NCI-H1092 (cell line): ENCODE measurements around the gene CRYBA2.

Experiments
- DNase-seq: peaks from one replicate; lab custom pipeline; 2025; lab: John Stamatoyannopoulos, UW

CRYBA2 gene

DNA sequence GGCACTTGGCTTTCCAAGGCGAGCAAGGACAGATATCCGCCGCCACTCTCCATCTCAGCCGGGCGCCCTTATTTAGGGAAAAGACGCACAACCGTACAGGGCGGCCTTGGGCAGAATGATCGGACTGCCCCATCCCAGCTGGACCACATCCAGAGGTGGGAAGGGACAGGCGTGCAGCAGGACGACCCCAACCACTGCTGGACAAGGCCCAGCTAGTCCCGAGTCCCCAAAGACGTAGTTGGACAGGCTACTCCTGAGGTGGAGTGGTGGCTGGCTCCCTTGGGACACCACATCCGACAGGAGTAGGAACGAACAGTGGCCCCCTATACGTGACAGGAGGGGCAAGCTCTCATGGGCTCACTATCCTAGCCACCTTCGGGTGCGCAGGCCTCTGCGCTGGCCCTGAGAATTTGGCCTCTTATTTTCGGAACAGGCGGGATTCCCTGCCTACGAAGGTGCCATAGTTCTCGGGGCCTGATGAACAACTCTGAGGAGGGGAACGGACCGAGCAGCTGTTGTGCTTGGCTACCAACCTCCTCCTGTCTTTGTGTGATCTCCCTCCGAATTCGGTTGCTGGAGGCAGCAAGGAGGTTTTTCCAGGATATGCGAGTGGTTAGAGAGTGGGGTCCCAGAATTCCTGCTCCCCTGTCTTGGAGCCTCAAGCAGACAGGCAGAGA, 10.5 kb downstream of the CRYBA2 start:
- DNase-seq, result no peak

DNA sequence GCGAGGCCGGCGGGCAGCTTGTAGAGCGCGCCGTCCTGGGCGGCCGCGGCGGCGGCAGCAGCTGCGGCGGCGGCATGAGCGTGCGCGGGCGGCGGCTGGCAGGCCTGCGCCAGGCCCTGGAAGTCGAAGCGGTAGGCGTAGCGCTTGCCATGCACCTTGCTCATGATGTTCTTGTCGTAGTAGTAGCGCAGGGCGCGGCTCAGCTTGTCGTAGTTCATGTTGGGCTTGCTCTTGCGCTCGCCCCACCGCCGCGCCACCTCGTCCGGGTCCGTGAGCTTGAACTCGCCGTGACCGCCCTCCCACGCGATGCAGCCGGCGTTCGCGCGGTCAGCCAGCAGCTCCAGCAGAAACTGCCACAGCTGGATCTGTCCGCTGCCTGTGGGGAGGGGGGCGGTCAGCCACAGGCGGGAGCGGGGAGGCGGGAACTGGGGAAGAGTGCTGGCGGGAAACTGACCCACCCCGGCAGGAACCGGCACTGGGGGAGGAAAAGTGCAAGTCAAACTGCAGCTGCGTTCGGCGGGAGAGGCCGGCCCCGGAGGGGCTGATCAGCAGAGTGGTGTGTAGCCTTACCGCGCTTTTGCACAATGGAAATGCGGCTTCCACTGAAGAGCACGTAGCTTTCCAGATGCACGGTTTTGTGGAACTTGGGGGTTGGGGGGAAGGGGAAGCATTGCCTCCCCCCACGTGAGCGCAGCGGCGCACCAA, 11.2 kb downstream of the CRYBA2 start:
- DNase-seq, result no peak

DNA sequence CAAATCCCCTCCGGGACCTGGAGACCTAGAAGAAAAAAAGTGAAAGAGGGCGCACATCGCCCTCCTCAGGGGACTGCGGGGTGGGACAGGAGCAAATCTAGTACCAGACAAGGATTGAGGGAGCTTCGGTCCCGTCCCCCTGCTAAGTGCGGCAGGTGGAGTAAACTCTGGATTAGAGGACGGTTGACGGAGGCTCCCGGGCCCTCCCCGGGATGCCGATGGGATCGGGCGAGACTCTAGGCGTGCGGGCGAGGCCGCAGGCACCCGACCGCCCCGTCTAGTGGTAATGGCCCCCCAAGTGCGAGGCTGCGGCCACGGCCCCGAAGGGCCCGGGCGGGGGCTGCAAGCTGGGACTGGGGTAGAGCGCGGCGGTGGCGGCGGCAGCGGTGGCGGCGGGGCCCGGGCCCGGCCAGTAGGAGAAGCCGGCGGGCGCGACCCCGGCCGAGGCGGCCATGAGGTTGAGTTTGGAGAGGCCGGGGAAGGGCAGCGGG, 11.8 kb downstream of the CRYBA2 start:
- DNase-seq, result no peak

DNA sequence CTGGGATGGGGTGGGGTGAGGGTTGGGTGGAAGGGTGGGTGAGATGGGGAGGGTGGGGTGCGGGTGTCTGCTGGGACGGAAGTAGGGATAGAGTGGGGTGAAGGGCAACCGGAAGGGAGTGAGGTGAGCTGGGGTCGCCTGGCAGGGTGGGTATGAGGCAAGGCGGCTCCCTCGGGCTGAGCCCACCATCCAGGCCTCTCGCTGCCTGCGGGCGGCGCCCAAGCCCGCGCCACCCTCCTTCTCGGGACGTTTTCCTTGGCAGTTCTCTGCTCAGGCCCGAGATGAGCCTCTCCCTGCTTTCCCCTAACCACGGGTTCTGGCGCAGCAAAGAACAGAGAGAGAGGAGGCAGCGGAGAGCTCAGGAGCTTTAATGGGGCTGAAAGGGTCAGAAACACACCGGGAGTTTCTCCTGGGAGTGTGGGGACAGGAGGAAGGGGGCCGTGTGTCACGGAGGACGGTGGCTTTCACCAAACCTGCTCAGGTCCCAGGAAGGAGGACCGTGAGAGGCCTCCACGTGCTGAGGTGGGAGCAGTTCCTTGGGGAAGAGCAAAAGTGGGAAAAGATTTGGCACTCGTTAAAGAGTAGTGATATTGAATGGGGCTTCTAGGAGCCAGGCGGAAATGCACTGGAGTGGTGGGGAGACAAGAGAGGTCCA, 12.4 kb downstream of the CRYBA2 start:
- DNase-seq, result no peak

DNA sequence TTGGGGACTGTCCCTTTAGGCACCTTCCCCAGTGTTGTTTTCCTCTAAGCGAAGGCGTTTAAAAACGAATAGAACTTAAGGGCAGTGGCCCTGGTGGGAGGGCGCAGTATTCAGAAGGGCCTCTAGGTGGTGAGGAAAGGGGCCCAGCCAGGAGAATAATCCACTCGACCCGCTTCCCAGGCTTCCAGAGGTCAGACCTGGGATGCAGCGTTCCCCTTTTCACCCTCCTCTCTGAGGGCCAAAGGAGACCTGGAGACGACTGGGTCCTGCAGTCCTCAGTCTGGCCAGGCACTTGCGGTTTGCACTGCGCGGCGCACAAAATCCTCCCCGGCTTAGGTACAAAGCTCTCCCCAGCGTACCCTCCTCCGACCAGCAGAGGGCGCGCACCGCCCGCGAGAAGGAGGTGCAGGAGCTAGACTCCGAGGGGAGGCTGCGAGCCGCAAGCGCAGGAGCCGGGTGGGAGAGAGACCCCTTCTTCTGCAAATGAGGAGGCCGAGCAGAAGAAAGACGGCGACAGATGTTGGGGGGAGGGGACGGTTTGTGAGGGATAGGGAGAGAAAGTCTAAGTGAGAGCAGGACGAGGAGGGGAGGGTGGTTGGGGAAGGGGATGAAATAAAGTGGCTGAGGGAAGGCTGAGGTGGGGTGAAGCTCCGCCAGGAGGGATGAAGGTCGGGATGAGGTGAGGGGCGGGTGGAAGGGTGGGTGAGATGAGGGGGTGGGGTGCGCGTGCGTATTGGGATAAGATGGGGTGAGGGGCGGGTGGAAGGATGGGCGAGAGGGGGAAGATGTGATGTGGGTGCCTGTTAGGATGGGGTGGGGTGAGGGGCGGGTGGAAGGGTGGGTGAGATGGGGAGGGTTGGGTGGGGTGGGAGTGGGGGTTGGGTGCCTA, 13.1 kb downstream of the CRYBA2 start:
- DNase-seq, result peak; percentile 66

DNA sequence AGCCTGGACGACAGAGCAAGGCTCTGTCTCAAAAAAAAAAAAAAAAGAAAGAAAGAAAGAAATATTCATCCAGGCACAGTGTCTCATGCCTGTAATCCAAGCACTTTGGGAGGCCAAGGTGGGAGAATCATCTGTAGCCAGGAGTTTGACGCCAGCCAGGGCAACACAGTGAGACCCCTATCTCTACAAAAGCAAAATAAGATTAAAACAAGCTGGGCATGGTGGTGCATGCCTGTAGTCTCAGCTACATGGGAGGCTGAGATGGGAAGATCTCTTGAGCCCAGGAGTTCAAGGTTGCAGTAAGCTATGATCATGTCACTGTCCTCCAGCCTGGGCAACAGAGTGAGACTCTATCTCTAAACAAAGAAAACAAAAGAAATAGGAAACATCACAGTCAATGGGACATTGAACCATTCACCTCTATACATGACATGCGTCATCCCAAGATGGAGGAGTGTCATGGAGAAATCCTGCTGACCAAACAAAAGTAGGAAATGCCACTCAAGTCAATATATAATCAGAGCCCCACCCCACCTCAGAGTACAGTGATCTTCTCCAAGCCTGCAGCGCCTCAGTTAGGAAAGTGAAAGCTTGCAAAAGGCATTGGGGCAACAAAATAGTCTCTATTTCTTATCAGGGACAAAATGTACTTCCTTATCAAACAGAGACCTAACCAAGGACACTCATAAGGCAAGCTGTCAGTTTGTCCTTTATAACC, 18.0 kb downstream of the CRYBA2 start:
- no peak for DNase-seq

DNA sequence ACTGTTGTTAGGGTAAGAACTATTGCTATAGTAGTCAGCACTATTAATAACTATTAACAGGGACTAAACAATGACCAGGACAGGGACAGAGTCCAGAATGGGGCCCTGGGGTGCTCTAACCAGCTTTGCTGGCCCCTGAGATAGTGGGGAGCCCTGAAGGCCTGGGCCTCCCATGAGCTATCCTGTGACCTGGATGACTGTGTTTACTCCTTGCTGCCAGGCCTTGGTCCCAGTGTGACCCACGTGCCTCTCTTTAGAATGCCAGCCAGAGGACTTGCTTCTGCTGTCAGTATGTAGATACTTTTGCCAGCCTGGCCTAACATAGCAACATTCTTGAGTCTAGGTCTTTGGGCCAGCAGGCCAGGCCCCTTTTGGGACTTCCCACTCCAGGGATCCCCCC, 22.3 kb downstream of the CRYBA2 start:
- no peak for DNase-seq

DNA sequence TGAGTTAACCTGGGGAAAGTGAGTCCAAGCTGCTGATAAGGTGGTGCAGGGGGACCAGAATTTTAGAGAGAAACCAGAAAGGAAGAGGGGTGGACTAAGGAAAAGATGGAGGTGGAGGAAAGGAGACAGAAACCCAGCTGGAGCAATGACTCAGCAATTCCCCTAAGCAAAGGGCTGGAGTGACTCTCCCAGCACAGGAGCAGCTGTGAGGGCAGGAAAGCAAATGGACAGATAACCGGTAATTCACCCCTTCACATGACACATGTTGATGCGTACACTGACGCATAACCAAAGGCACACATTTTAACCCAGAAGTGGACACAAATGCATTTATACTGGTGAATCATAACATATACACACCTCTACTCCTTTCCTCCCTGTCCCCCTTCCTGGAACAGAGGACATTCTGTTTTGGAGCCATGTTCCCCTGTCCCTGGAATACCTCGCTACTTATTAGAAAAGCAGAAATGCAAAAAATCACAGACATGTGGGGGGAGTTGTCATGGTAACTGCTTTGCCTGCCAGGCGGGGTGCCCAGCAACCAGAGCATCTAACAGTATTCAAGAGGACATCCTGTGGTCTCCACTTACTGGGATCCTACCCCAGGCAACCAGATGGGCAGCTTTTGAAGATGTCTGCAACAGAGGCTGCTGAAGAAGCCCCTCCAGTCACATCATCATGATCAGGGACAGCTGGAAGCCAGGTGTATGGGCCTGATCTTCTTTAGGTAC, 29.0 kb downstream of the CRYBA2 start:
- DNase-seq, result no peak

DNA sequence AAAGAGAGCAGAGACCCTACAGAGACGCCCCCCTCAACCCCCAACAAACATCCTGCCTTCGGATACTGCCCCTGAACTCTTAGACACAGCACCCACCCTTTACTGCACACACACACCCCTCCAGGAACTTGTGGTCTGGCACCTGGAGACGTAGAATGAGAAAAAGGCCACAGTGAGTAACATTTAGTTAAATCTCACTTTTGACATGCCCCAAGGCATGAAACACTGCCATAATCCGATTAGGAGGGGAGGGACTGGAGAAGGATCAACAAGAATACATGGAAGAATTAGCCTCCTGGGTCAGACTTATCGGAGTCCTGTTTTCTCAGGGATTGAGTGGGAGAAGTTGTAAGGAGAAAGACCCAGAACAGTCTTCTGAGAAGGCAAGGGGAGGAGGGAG, 29.6 kb downstream of the CRYBA2 start:
- DNase-seq, result no peak

DNA sequence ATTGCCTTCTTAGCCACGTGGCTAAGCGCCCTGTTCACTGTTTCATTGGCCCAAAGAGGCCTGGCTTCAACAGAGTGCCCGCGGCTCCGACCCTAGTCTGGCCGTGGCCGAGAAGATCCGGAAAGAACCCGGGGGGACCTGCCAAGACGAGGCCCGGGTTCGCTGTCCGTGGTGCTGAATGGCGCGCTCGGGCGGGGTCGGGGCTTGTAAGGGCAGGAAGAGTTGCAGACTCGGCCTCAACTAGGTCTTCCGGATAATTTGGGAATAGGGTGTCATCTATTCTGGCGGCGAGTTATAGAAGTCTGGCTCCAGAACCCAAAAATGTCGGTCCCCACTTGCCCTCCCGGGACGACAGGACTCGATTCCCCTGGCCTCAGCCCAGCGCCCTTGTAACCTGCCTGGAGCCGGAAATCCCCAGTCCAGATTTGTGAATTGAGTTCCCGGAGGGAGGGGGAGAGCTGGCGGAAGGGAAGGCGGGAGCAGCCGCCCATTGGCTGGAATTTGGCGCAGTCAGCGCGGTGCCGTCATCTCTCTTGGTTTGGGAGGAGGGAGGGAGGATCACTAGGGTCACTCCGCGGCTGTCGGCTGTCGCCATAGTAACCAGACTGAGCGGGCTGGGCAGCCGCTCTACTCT, 30.2 kb downstream of the CRYBA2 start:
- peak; percentile 91 for DNase-seq

DNA sequence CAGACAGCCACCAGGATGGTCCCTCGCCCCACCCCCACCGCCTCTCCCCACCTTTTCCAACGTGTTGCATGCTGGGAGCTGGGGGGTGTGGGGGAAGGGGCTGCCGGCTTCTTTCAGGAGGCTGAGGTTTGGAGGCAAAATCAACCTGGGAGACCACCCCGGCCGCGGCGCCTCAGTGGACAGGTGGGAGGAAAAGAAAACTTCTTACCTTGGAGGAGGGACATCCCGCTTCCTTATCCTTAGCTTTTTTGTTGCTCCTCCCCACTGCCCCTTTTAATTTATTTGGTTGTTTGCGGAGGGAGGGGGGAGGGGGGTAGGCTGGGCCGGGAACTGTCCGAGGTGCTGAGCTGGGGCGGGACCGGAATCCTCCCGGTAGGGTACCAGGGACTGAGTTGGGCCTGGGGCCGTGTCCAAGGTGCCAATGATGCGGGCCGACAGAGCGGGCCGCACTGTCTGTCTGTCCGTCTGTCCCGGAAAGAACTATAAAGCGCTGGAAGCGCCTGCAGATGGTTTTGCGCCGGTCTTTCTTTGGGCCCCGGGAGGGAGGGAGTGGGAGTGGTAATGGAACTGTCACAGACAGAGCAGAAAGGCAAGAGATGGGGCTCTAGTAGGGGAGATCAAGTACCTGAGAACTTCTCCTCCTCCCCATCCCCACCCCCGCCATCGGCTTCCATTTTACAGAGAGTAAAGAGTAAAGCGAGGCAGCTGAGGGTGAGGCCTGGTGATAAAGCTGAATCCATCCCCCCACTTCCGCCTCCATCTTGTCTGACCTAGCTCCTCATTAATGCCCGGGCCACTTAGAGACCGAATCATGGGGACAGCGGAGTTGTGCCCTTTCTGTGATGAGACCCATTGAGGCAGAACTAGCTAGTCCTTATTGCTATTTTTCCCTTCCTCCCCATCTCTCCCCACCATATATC, 31.3 kb downstream of the CRYBA2 start:
- DNase-seq, result peak; percentile 30

DNA sequence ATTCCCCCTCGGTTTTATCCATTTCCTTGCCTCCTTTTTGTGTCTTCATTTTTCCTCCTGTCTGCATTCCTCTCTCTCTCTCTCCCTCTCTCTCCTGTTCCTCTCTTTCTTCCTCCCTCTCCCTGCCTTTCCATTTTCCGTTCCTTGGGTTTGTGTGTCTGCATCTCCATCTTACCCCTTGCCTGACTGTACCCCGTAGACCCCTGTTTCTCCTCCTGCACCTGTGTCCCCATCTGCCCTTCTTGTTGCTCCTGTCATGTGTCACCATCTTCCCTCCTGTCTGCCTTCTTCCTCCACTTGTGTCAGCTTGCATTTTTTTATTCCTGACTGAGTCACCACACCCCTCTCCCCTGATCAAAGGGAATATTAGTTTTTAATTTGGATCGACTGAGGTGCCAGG, 32.0 kb downstream of the CRYBA2 start:
- DNase-seq, result no peak

DNA sequence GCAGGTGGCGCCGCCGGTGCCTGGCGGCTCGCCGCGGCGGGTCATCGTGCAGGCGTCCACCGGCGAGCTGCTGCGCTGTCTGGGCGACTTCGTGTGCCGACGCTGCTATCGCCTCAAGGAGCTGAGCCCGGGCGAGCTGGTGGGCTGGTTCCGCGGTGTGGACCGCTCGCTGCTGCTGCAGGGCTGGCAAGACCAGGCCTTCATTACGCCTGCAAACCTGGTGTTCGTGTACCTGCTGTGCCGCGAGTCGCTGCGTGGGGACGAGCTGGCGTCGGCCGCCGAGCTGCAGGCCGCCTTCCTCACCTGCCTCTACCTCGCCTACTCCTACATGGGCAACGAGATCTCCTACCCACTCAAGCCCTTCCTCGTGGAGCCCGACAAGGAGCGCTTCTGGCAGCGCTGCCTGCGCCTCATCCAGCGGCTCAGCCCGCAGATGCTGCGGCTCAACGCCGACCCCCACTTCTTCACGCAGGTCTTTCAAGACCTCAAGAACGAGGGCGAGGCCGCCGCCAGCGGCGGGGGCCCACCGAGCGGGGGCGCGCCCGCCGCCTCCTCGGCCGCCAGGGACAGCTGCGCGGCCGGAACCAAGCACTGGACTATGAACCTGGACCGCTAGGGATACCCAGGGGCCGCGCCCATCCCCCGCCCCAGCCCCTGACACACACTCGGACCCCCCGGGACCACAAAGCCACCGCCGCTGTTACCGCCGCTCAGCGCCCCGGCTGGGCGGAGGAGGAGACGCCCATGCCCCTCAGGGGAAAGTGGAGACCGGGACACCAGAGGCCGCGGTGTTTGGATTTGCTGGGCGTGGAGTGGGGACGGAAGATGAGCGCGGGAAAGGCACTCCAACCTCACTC, 32.7 kb downstream of the CRYBA2 start:
- peak; percentile 21 for DNase-seq

DNA sequence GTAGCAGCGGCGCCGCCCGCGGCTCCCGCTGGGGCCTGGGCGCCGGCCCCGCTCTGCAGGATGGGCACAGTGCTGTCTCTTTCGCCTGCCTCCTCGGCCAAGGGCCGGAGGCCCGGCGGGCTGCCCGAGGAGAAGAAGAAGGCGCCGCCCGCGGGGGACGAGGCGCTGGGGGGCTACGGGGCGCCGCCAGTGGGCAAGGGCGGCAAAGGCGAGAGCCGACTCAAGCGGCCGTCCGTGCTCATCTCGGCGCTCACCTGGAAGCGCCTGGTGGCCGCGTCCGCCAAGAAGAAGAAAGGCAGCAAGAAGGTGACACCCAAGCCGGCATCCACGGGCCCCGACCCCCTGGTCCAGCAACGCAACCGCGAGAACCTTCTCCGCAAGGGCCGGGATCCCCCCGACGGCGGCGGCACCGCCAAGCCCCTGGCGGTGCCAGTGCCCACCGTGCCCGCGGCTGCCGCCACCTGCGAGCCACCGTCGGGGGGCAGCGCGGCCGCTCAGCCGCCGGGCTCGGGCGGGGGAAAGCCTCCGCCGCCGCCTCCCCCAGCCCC, 33.4 kb downstream of the CRYBA2 start:
- no peak for DNase-seq

DNA sequence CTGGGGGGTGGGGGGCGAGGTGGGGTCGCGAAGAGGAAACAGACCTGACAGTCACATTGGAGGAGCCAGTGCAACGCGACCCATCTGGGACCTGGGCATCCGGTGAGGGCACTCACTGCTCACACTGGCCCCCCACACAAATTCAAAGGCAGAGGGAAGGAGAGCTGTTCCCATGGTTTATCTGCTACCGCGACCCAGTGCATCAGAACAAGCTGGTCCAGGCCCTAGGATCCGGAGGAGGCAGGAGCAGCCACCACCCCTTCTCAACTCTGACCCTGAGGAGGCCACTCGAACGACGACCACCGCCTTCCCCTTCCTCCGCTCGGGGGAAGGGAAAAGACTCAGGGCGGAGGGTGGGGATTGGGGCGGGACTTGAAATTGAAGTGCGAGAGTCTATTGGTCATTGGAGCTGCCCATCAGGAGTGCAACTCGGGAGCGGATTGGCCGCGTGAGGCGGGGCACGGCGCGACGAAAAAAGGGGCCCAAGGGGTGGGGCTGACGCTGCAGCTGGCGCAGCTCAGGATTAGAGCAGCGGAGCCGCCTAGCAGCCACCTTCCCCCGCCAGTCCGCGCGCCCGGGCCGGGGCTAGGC, 34.0 kb downstream of the CRYBA2 start, which contains the start of gene CDK5R2:
Gene CDK5R2 (plus strand): TSS at position 526 of the 591 bp plus-strand sequence. CDS start 155 bp downstream, outside the sequence.
- DNase-seq, result peak; percentile 91

DNA sequence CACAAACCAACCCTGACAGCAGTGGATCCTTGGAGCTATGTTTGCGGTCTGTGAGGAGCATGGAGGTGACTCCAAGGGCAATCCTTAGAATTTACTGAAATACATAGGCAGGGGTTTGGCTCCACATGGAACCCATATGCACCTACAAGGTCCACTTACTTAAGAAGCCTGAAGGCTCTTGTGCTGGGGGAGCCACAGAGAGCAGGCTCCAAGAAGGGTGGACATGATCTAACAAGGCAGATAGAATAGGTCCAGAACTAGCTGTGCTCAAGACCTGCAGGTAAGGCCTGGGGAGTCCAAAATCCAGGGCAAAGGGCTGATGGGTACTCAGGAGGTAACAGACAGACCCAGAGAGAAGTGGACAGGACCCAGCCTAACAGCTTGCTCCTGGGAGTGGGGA, 34.9 kb downstream of the CRYBA2 start:
- DNase-seq, result no peak

DNA sequence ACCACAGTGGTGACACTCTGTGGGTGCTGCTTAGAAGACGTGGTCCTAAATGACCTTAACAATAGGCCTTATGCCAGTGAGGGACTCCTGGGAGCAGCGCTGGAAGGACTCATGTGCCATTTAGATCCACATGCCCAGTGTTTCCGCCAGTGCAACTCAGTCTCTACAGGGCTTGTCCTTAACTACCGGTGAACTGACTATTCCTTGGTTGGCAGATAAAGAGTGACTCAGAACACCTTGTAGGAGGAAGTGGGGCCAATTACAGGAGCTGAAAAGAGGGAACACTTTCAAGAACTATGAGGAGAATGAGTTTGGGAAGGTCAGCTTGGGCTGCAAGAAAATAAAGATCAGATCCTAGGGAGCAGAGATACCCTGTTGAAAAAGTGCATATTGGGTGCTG, 35.6 kb downstream of the CRYBA2 start:
- DNase-seq, result no peak
